SW480 (cell line): ENCODE data around the gene SIPA1L2.
"Not testable (repeated sequence)": the region's sequence is repeated elsewhere in the genome, so short reads cannot be mapped to it uniquely, and the experiment has no call there.

ENCODE experiments used
- DNase-seq: peaks from one replicate; pipeline ENCODE4 v3.0.0-alpha.2; 2016; ENCODE audit warnings: low spot score

The SIPA1L2 gene

GRCh38 chr1:232613752-232614381, 16.1 kb downstream of the SIPA1L2 start:
- peak; percentile 18 for DNase-seq

GRCh38 chr1:232612836-232613235, 17.1 kb downstream of the SIPA1L2 start:
- DNase-seq, result not testable (repeated sequence)

- DNase-seq, result no peak
Measured at GRCh38 chr1:232611834-232612233, 18.1 kb downstream of the SIPA1L2 start.

- DNase-seq, result not testable (repeated sequence)
Measured at GRCh38 chr1:232610902-232611745, 18.8 kb downstream of the SIPA1L2 start.

- no peak for DNase-seq
Measured at GRCh38 chr1:232610192-232610901, 19.6 kb downstream of the SIPA1L2 start.

- no peak for DNase-seq
Measured at GRCh38 chr1:232608427-232608826, 21.5 kb downstream of the SIPA1L2 start.

- no peak for DNase-seq
Measured at GRCh38 chr1:232602622-232603021, 27.3 kb downstream of the SIPA1L2 start.

GRCh38 chr1:232600424-232601258, 29.3 kb downstream of the SIPA1L2 start:
- peak; percentile 40 for DNase-seq

GRCh38 chr1:232599178-232600041, 30.5 kb downstream of the SIPA1L2 start:
- DNase-seq, result peak; percentile 41

GRCh38 chr1:232598837-232599177, 31.1 kb downstream of the SIPA1L2 start:
- no peak for DNase-seq

GRCh38 chr1:232598133-232598532, 31.8 kb downstream of the SIPA1L2 start:
- no peak for DNase-seq

- no peak for DNase-seq
Measured at GRCh38 chr1:232597721-232598120, 32.2 kb downstream of the SIPA1L2 start.

- no peak for DNase-seq
Measured at GRCh38 chr1:232596666-232597303, 33.1 kb downstream of the SIPA1L2 start.

GRCh38 chr1:232594768-232595698, 34.9 kb downstream of the SIPA1L2 start:
- no peak for DNase-seq

- DNase-seq, result no peak
Measured at GRCh38 chr1:232593717-232594502, 36.0 kb downstream of the SIPA1L2 start.

GRCh38 chr1:232591344-232591743, 38.6 kb downstream of the SIPA1L2 start:
- no peak for DNase-seq

- no peak for DNase-seq
Measured at GRCh38 chr1:232590744-232591082, 39.2 kb downstream of the SIPA1L2 start.
